MV-4-11 (cell line): Measurements from ENCODE around the gene FNBP1L.
"Not testable (repeated sequence)": the region's sequence is repeated elsewhere in the genome, so short reads cannot be mapped to it uniquely, and the experiment has no call there.

Experiments used
- DNase-seq: peaks from one replicate; lab custom pipeline; 2025; lab: John Stamatoyannopoulos, UW

The FNBP1L gene

GRCh38 chr1:93532780-93533378 is 85.0 kb downstream of the FNBP1L start:
- DNase-seq = no peak

GRCh38 chr1:93533677-93534076 is 85.8 kb downstream of the FNBP1L start:
- no peak for DNase-seq

- DNase-seq = no peak
These were observed 89.5 kb downstream of the FNBP1L start for GRCh38 chr1:93537396-93537795.

- no peak for DNase-seq
These were observed 90.0 kb downstream of the FNBP1L start for GRCh38 chr1:93537924-93538323.

- DNase-seq = no peak
These were observed 93.1 kb downstream of the FNBP1L start for GRCh38 chr1:93541045-93541444.

GRCh38 chr1:93542398-93542797 is 94.5 kb downstream of the FNBP1L start:
- DNase-seq = no peak

GRCh38 chr1:93546162-93546863 is 98.4 kb downstream of the FNBP1L start:
- DNase-seq = no peak

- no peak for DNase-seq
These were observed 101.2 kb downstream of the FNBP1L start for GRCh38 chr1:93549131-93549530.

GRCh38 chr1:93549811-93550210 is 101.9 kb downstream of the FNBP1L start:
- peak; percentile 55 for DNase-seq

GRCh38 chr1:93552741-93553455 is 105.0 kb downstream of the FNBP1L start:
- no peak for DNase-seq

GRCh38 chr1:93553886-93554490 is 106.1 kb downstream of the FNBP1L start:
- DNase-seq = not testable (repeated sequence)

GRCh38 chr1:93554883-93555872 is 107.3 kb downstream of the FNBP1L start:
- no peak for DNase-seq

GRCh38 chr1:93556291-93556690 is 108.4 kb downstream of the FNBP1L start:
- no peak for DNase-seq

- DNase-seq = peak; percentile 52
These were observed 111.1 kb downstream of the FNBP1L start for GRCh38 chr1:93559045-93559444.

GRCh38 chr1:93559695-93560094 is 111.8 kb downstream of the FNBP1L start:
- no peak for DNase-seq

GRCh38 chr1:93565496-93566206 is 117.7 kb downstream of the FNBP1L start:
- no peak for DNase-seq

- DNase-seq = no peak
These were observed 118.3 kb downstream of the FNBP1L start for GRCh38 chr1:93566227-93566626.

- DNase-seq = peak; percentile 12
These were observed 119.5 kb downstream of the FNBP1L start for GRCh38 chr1:93567255-93567918.

- DNase-seq = no peak
These were observed 121.6 kb downstream of the FNBP1L start for GRCh38 chr1:93569489-93569888.

GRCh38 chr1:93571623-93572310 is 123.8 kb downstream of the FNBP1L start:
- DNase-seq = no peak
